ENCODE results near the gene AGAP9.
"Not testable (repeated sequence)": the region's sequence is repeated elsewhere in the genome, so short reads cannot be mapped to it uniquely, and the experiment has no call there.

Gene AGAP9

GRCh38 chr10:47547286-47547685 lies 23.8 kb upstream of the AGAP9 start:
- not testable (repeated sequence) for H3F3A ChIP-seq (ENCODE audit: control insufficient read depth, insufficient read depth); H3K4me2 ChIP-seq (ENCODE audit: low read length); H3K9me3 ChIP-seq (ENCODE audit: control insufficient read depth, insufficient read depth, low read length); H3K27ac ChIP-seq (ENCODE audit: low read depth, low read length); H3K36me3 ChIP-seq (ENCODE audit: control insufficient read depth, low read length); H3K4me1 ChIP-seq (ENCODE audit: control insufficient read depth, low read length); H3K4me3 ChIP-seq (ENCODE audit: low read length); H3K27me3 ChIP-seq (ENCODE audit: control insufficient read depth, low read length); H3K79me2 ChIP-seq (ENCODE audit: control insufficient read depth, low read length); H4K20me1 ChIP-seq (ENCODE audit: control insufficient read depth, insufficient read depth, low read depth, low read length); H3K9me2 ChIP-seq (replicated peaks; ENCODE audit: control insufficient read depth, low read length)

GRCh38 chr10:47536430-47536829 lies 13.0 kb upstream of the AGAP9 start:
- H3K27me3 ChIP-seq (ENCODE audit: control insufficient read depth, low read length); H3K4me2 ChIP-seq (ENCODE audit: low read length); H3K27ac ChIP-seq (ENCODE audit: low read depth, low read length); H3K4me3 ChIP-seq (ENCODE audit: low read length); H3F3A ChIP-seq (ENCODE audit: control insufficient read depth, insufficient read depth); H3K4me1 ChIP-seq (ENCODE audit: control insufficient read depth, low read length); H4K20me1 ChIP-seq (ENCODE audit: control insufficient read depth, insufficient read depth, low read depth, low read length); H3K36me3 ChIP-seq (ENCODE audit: control insufficient read depth, low read length); H3K9me2 ChIP-seq (replicated peaks; ENCODE audit: control insufficient read depth, low read length); H3K79me2 ChIP-seq (ENCODE audit: control insufficient read depth, low read length); H3K9me3 ChIP-seq (ENCODE audit: control insufficient read depth, insufficient read depth, low read length): not testable (repeated sequence)

GRCh38 chr10:47502313-47502712 lies 21.1 kb downstream of the AGAP9 start:
- H3K9me3 ChIP-seq (ENCODE audit: control insufficient read depth, insufficient read depth, low read length); H3K4me2 ChIP-seq (ENCODE audit: low read length); H3K9me2 ChIP-seq (replicated peaks; ENCODE audit: control insufficient read depth, low read length); H3K4me1 ChIP-seq (ENCODE audit: control insufficient read depth, low read length); H3K4me3 ChIP-seq (ENCODE audit: low read length); H3K27me3 ChIP-seq (ENCODE audit: control insufficient read depth, low read length); H3K36me3 ChIP-seq (ENCODE audit: control insufficient read depth, low read length); H3F3A ChIP-seq (ENCODE audit: control insufficient read depth, insufficient read depth); H3K79me2 ChIP-seq (ENCODE audit: control insufficient read depth, low read length); H3K27ac ChIP-seq (ENCODE audit: low read depth, low read length); H4K20me1 ChIP-seq (ENCODE audit: control insufficient read depth, insufficient read depth, low read depth, low read length): not testable (repeated sequence)

- not testable (repeated sequence) for H3K79me2 ChIP-seq (ENCODE audit: control insufficient read depth, low read length); H3K36me3 ChIP-seq (ENCODE audit: control insufficient read depth, low read length); H3K4me1 ChIP-seq (ENCODE audit: control insufficient read depth, low read length); H3F3A ChIP-seq (ENCODE audit: control insufficient read depth, insufficient read depth); H3K4me2 ChIP-seq (ENCODE audit: low read length); H3K9me2 ChIP-seq (replicated peaks; ENCODE audit: control insufficient read depth, low read length); H3K27me3 ChIP-seq (ENCODE audit: control insufficient read depth, low read length); H4K20me1 ChIP-seq (ENCODE audit: control insufficient read depth, insufficient read depth, low read depth, low read length); H3K27ac ChIP-seq (ENCODE audit: low read depth, low read length); H3K9me3 ChIP-seq (ENCODE audit: control insufficient read depth, insufficient read depth, low read length); H3K4me3 ChIP-seq (ENCODE audit: low read length)
Measured at GRCh38 chr10:47494226-47494625, 29.2 kb downstream of the AGAP9 start.

GRCh38 chr10:47491600-47491999 lies 31.8 kb downstream of the AGAP9 start, which contains the start of gene FAM25G:
Gene FAM25G (minus strand): TSS chr10:47491700. CDS start chr10:47491674, 26 bp downstream.
- not testable (repeated sequence) for H3K27ac ChIP-seq (ENCODE audit: low read depth, low read length); H3K27me3 ChIP-seq (ENCODE audit: control insufficient read depth, low read length); H3K36me3 ChIP-seq (ENCODE audit: control insufficient read depth, low read length); H3F3A ChIP-seq (ENCODE audit: control insufficient read depth, insufficient read depth); H3K79me2 ChIP-seq (ENCODE audit: control insufficient read depth, low read length); H3K4me2 ChIP-seq (ENCODE audit: low read length); H3K4me1 ChIP-seq (ENCODE audit: control insufficient read depth, low read length); H4K20me1 ChIP-seq (ENCODE audit: control insufficient read depth, insufficient read depth, low read depth, low read length); H3K4me3 ChIP-seq (ENCODE audit: low read length); H3K9me2 ChIP-seq (replicated peaks; ENCODE audit: control insufficient read depth, low read length); H3K9me3 ChIP-seq (ENCODE audit: control insufficient read depth, insufficient read depth, low read length)

- H3K4me3 ChIP-seq (ENCODE audit: low read length); H3K9me2 ChIP-seq (replicated peaks; ENCODE audit: control insufficient read depth, low read length); H3K79me2 ChIP-seq (ENCODE audit: control insufficient read depth, low read length); H3K27ac ChIP-seq (ENCODE audit: low read depth, low read length); H3K27me3 ChIP-seq (ENCODE audit: control insufficient read depth, low read length); H3K36me3 ChIP-seq (ENCODE audit: control insufficient read depth, low read length); H3K4me1 ChIP-seq (ENCODE audit: control insufficient read depth, low read length); H3K4me2 ChIP-seq (ENCODE audit: low read length); H4K20me1 ChIP-seq (ENCODE audit: control insufficient read depth, insufficient read depth, low read depth, low read length); H3F3A ChIP-seq (ENCODE audit: control insufficient read depth, insufficient read depth); H3K9me3 ChIP-seq (ENCODE audit: control insufficient read depth, insufficient read depth, low read length): not testable (repeated sequence)
Measured at GRCh38 chr10:47489630-47490029, 33.8 kb downstream of the AGAP9 start.

- not testable (repeated sequence) for H3F3A ChIP-seq (ENCODE audit: control insufficient read depth, insufficient read depth); H3K9me3 ChIP-seq (ENCODE audit: control insufficient read depth, insufficient read depth, low read length); H3K4me1 ChIP-seq (ENCODE audit: control insufficient read depth, low read length); H3K27me3 ChIP-seq (ENCODE audit: control insufficient read depth, low read length); H3K4me2 ChIP-seq (ENCODE audit: low read length); H3K79me2 ChIP-seq (ENCODE audit: control insufficient read depth, low read length); H3K27ac ChIP-seq (ENCODE audit: low read depth, low read length); H4K20me1 ChIP-seq (ENCODE audit: control insufficient read depth, insufficient read depth, low read depth, low read length); H3K9me2 ChIP-seq (replicated peaks; ENCODE audit: control insufficient read depth, low read length); H3K4me3 ChIP-seq (ENCODE audit: low read length); H3K36me3 ChIP-seq (ENCODE audit: control insufficient read depth, low read length)
Measured at GRCh38 chr10:47485943-47486342, 37.5 kb downstream of the AGAP9 start.

- H3F3A ChIP-seq (ENCODE audit: control insufficient read depth, insufficient read depth); H3K4me2 ChIP-seq (ENCODE audit: low read length); H3K79me2 ChIP-seq (ENCODE audit: control insufficient read depth, low read length); H3K9me2 ChIP-seq (replicated peaks; ENCODE audit: control insufficient read depth, low read length); H3K9me3 ChIP-seq (ENCODE audit: control insufficient read depth, insufficient read depth, low read length); H3K27ac ChIP-seq (ENCODE audit: low read depth, low read length); H3K4me1 ChIP-seq (ENCODE audit: control insufficient read depth, low read length); H4K20me1 ChIP-seq (ENCODE audit: control insufficient read depth, insufficient read depth, low read depth, low read length); H3K27me3 ChIP-seq (ENCODE audit: control insufficient read depth, low read length); H3K36me3 ChIP-seq (ENCODE audit: control insufficient read depth, low read length); H3K4me3 ChIP-seq (ENCODE audit: low read length): not testable (repeated sequence)
Measured at GRCh38 chr10:47484786-47485185, 38.7 kb downstream of the AGAP9 start.

GRCh38 chr10:47483923-47484322 lies 39.5 kb downstream of the AGAP9 start, which contains the start of gene ANXA8:
Gene ANXA8 (minus strand): TSS chr10:47484115. CDS start chr10:47483933, 182 bp downstream.
- not testable (repeated sequence) for H3K27me3 ChIP-seq (ENCODE audit: control insufficient read depth, low read length)

More at GRCh38 chr10:47483923-47484322, 39.5 kb downstream of the AGAP9 start, which contains the start of gene ANXA8:
- H3K4me1 ChIP-seq (ENCODE audit: control insufficient read depth, low read length); H3F3A ChIP-seq (ENCODE audit: control insufficient read depth, insufficient read depth); H4K20me1 ChIP-seq (ENCODE audit: control insufficient read depth, insufficient read depth, low read depth, low read length); H3K4me2 ChIP-seq (ENCODE audit: low read length); H3K36me3 ChIP-seq (ENCODE audit: control insufficient read depth, low read length); H3K4me3 ChIP-seq (ENCODE audit: low read length); H3K9me3 ChIP-seq (ENCODE audit: control insufficient read depth, insufficient read depth, low read length); H3K9me2 ChIP-seq (replicated peaks; ENCODE audit: control insufficient read depth, low read length); H3K79me2 ChIP-seq (ENCODE audit: control insufficient read depth, low read length); H3K27ac ChIP-seq (ENCODE audit: low read depth, low read length): not testable (repeated sequence)

All from DOHH2 (cell line).